SK-N-SH (cell line): ENCODE measurements around the gene SCAI. TPM values are rescaled to one million over a fixed set of nuclear protein-coding genes. Genes with fewer than 3 reads are reported as not detected.
A peak's percentile ranks its signal among the peaks of the same experiment; 100 is the strongest.

Experiments used
- CTCF ChIA-PET: fragments of 300-600, 350-600 bp; formaldehyde crosslinking; extraction: SDS; loops from one replicate; lab custom pipeline; 2021; lab: Yijun Ruan, JAX
- POLR2A ChIA-PET: fragments of 350-600 bp; sonication (Branson Sonifier 250); formaldehyde crosslinking; extraction: SDS; loops from one replicate; lab custom pipeline; 2020; ENCODE audit warnings: antibody characterized with exemption, inconsistent platforms; lab: Yijun Ruan, JAX
- DNase-seq: peaks from one replicate; pipeline ENCODE4 v3.0.0; 2012
- H2AFZ ChIP-seq: fragments of 200-600 bp; sonication (generic); 2 replicates; pipeline ENCODE4 v1.8.1; 2016; ENCODE audit warnings: antibody characterized with exemption, mild to moderate bottlenecking, low read depth
- H3F3A ChIP-seq: fragments of 200-600 bp; sonication (generic); replicated peaks from 2 replicates; pipeline ENCODE3; 2016; ENCODE audit warnings: antibody characterized with exemption, mild to moderate bottlenecking; ENCODE audit not compliant: insufficient read depth
- H3K27ac ChIP-seq, 2 experiments: fragments of 200-500 bp in 1 of 2; fragments of 200-600 bp in 1 of 2; sonication (Bioruptor generic) in 1 of 2; sonication (generic), shearing (Covaris generic) in 1 of 2; 2 replicates each; pipeline versions ENCODE4 v1.5.1 to v1.6.1; 2014 to 2016; ENCODE audit warnings: low read depth in 2 of 2, inconsistent platforms in 1 of 2, low read length in 1 of 2, mild to moderate bottlenecking in 1 of 2, mixed read lengths in 1 of 2
- H3K27me3 ChIP-seq: fragments of 200-600 bp; sonication (generic), shearing (Covaris generic); 2 replicates; pipeline ENCODE4 v1.6.1; 2016; ENCODE audit warnings: mixed run types; ENCODE audit not compliant: insufficient read depth
- H3K36me3 ChIP-seq, 2 experiments: fragments of 200-500 bp in 1 of 2; fragments of 200-600 bp in 1 of 2; sonication (Bioruptor generic) in 1 of 2; sonication (generic) in 1 of 2; replicated peaks in 1 of 2; 2 replicates each; pipeline versions ENCODE3 to v1.5.1; 2014 to 2016; ENCODE audit warnings: low read length in 1 of 2, mild to moderate bottlenecking in 1 of 2; ENCODE audit not compliant: insufficient read depth in 2 of 2, control insufficient read depth in 1 of 2
- H3K4me1 ChIP-seq, 2 experiments: fragments of 200-500 bp in 1 of 2; fragments of 200-600 bp in 1 of 2; sonication (Bioruptor generic) in 1 of 2; sonication (generic), shearing (Covaris generic) in 1 of 2; 2 replicates each; pipeline versions ENCODE4 v1.5.1 to v1.6.1; 2014 to 2016; ENCODE audit warnings: low read depth in 1 of 2, low read length in 1 of 2, mixed run types in 1 of 2; ENCODE audit not compliant: insufficient read depth in 2 of 2, control insufficient read depth in 1 of 2
- H3K4me2 ChIP-seq: fragments of 200-600 bp; sonication (generic), shearing (Covaris generic); 2 replicates; pipeline ENCODE4 v1.6.1; 2017; ENCODE audit warnings: mixed run types
- H3K4me3 ChIP-seq, 2 experiments: fragments of 200-500 bp in 1 of 2; fragments of 200-600 bp in 1 of 2; sonication (Bioruptor generic) in 1 of 2; sonication (generic), shearing (Covaris generic) in 1 of 2; 2 replicates each; pipeline versions ENCODE4 v1.5.1 to v1.8.1; 2014 to 2016; ENCODE audit warnings: low read depth in 2 of 2, inconsistent platforms in 1 of 2, low read length in 1 of 2, mild to moderate bottlenecking in 1 of 2, mixed read lengths in 1 of 2, moderate library complexity in 1 of 2
- H3K79me2 ChIP-seq: fragments of 200-600 bp; sonication (generic); 2 replicates; pipeline ENCODE4 v1.8.1; 2017; ENCODE audit warnings: mild to moderate bottlenecking; ENCODE audit not compliant: insufficient read depth
- H3K9ac ChIP-seq: fragments of 200-600 bp; sonication (generic); 2 replicates; pipeline ENCODE4 v1.6.1; 2017; ENCODE audit warnings: mixed run types
- H3K9me2 ChIP-seq: fragments of 200-600 bp; sonication (generic); 2 replicates; pipeline ENCODE4 v1.6.1; 2017; ENCODE audit warnings: mixed run types
- H3K9me3 ChIP-seq: fragments of 200-600 bp; sonication (generic); 2 replicates; pipeline ENCODE4 v1.6.1; 2017; ENCODE audit warnings: mixed run types, mild to moderate bottlenecking, moderate library complexity
- H4K20me1 ChIP-seq: fragments of 200-600 bp; sonication (generic); 2 replicates; pipeline ENCODE4 v1.6.1; 2017; ENCODE audit warnings: mild to moderate bottlenecking, mixed run types; ENCODE audit not compliant: insufficient read depth
- CHD2 ChIP-seq: fragments of 150-350 bp; IDR thresholded peaks from 2 replicates; pipeline ENCODE4 v1.6.1; 2018; ENCODE audit warnings: low read length; ENCODE audit not compliant: partially characterized antibody
- TCF12 ChIP-seq: IDR thresholded peaks from 2 replicates; pipeline ENCODE4 v1.4.0; 2012
- WGBS: methylation state at CpG from one replicate; pipeline ENCODE4 v1.1.6; 2017; ENCODE audit warnings: low lambda C conversion rate; 5-methylcytosine and 5-hydroxymethylcytosine counted together
- polyA plus RNA-seq, 3 experiments: library from polyadenylated mRNA; depleted of rRNA; stranded (reverse); fragments of >200 nt; gene quantifications; 2 replicates each; pipeline ENCODE4 v1.2.3, GENCODE V29; 2012
- TF ChIP-seq, protein P1 (sequence below): IDR thresholded peaks from 2 replicates; pipeline ENCODE4 v1.6.1; 2012; ENCODE audit warnings: mild to moderate bottlenecking, low read depth, low read length, moderate library complexity
- TF ChIP-seq, protein P2 (sequence below): fragments of 200-600 bp; sonication (generic); IDR thresholded peaks from 2 replicates; pipeline ENCODE4 v1.6.1; 2017; ENCODE audit warnings: antibody characterized with exemption, mild to moderate bottlenecking, moderate library complexity
- TF ChIP-seq, protein P3 (sequence below): fragments of 150-350 bp; IDR thresholded peaks from 2 replicates; pipeline ENCODE4 v1.6.1; 2016; ENCODE audit warnings: mild to moderate bottlenecking, low read depth, low read length
- TF ChIP-seq, protein P4 (sequence below): IDR thresholded peaks from 2 replicates; pipeline ENCODE4; 2012

The SCAI gene
- polyA plus RNA-seq, 1 of the 3 experiments (the other 2 are of a cell fraction), result 0.85 TPM

DNA sequence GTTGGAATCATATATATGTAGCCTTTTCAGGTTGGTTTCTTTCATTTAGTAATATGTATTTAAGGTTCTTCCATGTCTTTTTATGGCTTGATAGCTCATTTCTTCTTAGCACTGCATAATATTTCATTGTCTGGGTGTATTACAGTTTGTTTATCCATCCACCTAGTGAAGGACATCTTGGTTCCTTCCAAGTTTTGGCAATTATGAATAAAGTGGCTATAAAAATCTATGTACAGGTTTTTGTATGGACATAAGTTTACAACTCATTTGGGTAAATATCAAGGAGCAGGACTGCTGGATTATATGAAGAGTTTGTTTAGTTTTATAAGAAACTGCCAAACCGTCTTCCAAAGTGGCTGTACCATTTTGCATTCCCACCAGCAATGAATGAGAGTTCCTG lies 34.6 kb upstream of the SCAI start:
- H3F3A ChIP-seq, result no peaks in the 10 kb centered on the region
- no peak for DNase-seq
- H3K9me2 ChIP-seq, result no peaks in the 10 kb centered on the region
- H3K4me3 ChIP-seq, result no peak overlapping the region
- H4K20me1 ChIP-seq, result peaks cover 66% of the 10 kb centered on the region
- TF ChIP-seq CHD2, result no peak
- TF ChIP-seq, protein P1, sequence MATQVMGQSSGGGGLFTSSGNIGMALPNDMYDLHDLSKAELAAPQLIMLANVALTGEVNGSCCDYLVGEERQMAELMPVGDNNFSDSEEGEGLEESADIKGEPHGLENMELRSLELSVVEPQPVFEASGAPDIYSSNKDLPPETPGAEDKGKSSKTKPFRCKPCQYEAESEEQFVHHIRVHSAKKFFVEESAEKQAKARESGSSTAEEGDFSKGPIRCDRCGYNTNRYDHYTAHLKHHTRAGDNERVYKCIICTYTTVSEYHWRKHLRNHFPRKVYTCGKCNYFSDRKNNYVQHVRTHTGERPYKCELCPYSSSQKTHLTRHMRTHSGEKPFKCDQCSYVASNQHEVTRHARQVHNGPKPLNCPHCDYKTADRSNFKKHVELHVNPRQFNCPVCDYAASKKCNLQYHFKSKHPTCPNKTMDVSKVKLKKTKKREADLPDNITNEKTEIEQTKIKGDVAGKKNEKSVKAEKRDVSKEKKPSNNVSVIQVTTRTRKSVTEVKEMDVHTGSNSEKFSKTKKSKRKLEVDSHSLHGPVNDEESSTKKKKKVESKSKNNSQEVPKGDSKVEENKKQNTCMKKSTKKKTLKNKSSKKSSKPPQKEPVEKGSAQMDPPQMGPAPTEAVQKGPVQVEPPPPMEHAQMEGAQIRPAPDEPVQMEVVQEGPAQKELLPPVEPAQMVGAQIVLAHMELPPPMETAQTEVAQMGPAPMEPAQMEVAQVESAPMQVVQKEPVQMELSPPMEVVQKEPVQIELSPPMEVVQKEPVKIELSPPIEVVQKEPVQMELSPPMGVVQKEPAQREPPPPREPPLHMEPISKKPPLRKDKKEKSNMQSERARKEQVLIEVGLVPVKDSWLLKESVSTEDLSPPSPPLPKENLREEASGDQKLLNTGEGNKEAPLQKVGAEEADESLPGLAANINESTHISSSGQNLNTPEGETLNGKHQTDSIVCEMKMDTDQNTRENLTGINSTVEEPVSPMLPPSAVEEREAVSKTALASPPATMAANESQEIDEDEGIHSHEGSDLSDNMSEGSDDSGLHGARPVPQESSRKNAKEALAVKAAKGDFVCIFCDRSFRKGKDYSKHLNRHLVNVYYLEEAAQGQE, result no peak
- TF ChIP-seq, protein P2, sequence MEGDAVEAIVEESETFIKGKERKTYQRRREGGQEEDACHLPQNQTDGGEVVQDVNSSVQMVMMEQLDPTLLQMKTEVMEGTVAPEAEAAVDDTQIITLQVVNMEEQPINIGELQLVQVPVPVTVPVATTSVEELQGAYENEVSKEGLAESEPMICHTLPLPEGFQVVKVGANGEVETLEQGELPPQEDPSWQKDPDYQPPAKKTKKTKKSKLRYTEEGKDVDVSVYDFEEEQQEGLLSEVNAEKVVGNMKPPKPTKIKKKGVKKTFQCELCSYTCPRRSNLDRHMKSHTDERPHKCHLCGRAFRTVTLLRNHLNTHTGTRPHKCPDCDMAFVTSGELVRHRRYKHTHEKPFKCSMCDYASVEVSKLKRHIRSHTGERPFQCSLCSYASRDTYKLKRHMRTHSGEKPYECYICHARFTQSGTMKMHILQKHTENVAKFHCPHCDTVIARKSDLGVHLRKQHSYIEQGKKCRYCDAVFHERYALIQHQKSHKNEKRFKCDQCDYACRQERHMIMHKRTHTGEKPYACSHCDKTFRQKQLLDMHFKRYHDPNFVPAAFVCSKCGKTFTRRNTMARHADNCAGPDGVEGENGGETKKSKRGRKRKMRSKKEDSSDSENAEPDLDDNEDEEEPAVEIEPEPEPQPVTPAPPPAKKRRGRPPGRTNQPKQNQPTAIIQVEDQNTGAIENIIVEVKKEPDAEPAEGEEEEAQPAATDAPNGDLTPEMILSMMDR, result no peak
- peaks cover 0 to 3% of the 10 kb centered on the region in 2 experiments; a peak in 1 of 4 replicates for H3K4me1 ChIP-seq
- ChIA-PET CTCF (no interaction called here), POLR2A (no interaction called here)
- no peaks in the 10 kb centered on the region for H3K27me3 ChIP-seq
- no peak overlapping the region for H3K9ac ChIP-seq
- no peak overlapping the region for H3K4me2 ChIP-seq
- peaks cover 99% of the 10 kb centered on the region for H3K79me2 ChIP-seq
- no peak overlapping the region for H3K27ac ChIP-seq
- H3K36me3 ChIP-seq, result peaks cover 0 to 16% of the 10 kb centered on the region in 2 experiments
- no peaks in the 10 kb centered on the region for H3K9me3 ChIP-seq
- no peak overlapping the region for H2AFZ ChIP-seq
- WGBS, result 100% methylated on average over 1 of the region's 1 CpG

DNA sequence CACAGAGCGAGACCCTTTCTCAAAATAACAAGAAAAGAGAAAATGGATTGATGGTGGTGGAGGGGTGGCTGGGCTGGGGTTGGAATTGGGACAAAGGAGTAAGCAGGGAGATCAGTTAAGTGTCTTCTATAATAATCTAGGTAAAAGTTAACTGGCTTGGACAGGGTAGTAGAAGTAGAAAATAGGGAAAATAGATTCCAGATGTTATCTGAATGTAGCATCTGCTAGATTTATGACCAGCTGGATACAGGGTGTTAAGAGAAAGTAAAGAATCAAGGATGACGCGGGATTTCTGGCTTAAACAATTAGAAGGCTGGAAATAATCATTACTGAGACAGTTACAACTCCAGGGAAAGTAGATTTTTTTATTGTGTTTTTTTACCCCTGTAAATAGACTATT lies 33.3 kb upstream of the SCAI start:
- no peak overlapping the region for H3K27ac ChIP-seq
- CTCF ChIA-PET, result no interaction called here

More for the DNA sequence above, 33.3 kb upstream of the SCAI start:
- H3K9me2 ChIP-seq, result no peaks in the 10 kb centered on the region
- 84% methylated on average over 3 of the region's 3 CpGs for WGBS
- H3K9ac ChIP-seq, result no peak overlapping the region
- TF ChIP-seq, protein P3, sequence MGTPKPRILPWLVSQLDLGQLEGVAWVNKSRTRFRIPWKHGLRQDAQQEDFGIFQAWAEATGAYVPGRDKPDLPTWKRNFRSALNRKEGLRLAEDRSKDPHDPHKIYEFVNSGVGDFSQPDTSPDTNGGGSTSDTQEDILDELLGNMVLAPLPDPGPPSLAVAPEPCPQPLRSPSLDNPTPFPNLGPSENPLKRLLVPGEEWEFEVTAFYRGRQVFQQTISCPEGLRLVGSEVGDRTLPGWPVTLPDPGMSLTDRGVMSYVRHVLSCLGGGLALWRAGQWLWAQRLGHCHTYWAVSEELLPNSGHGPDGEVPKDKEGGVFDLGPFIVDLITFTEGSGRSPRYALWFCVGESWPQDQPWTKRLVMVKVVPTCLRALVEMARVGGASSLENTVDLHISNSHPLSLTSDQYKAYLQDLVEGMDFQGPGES, result no peak
- TF ChIP-seq, protein P4, sequence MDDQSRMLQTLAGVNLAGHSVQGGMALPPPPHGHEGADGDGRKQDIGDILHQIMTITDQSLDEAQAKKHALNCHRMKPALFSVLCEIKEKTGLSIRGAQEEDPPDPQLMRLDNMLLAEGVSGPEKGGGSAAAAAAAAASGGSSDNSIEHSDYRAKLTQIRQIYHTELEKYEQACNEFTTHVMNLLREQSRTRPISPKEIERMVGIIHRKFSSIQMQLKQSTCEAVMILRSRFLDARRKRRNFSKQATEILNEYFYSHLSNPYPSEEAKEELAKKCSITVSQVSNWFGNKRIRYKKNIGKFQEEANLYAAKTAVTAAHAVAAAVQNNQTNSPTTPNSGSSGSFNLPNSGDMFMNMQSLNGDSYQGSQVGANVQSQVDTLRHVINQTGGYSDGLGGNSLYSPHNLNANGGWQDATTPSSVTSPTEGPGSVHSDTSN, result peak; percentile 64
- peak; percentile 57; the same call in 1 of the 2 replicates for TF ChIP-seq TCF12
- H2AFZ ChIP-seq, result no peak overlapping the region
- H3K4me1 ChIP-seq, result peaks cover 0 to 3% of the 10 kb centered on the region in 2 experiments; a peak in 1 of 4 replicates
- peaks cover 56% of the 10 kb centered on the region for H4K20me1 ChIP-seq
- peaks cover 3% of the 10 kb centered on the region for H3F3A ChIP-seq
- H3K4me3 ChIP-seq, result no peak overlapping the region
- H3K4me2 ChIP-seq, result no peak overlapping the region
- no peaks in the 10 kb centered on the region for H3K27me3 ChIP-seq
- H3K79me2 ChIP-seq, result peaks cover 99% of the 10 kb centered on the region
- no peaks in the 10 kb centered on the region for H3K9me3 ChIP-seq
- peaks cover 0 to 16% of the 10 kb centered on the region in 2 experiments for H3K36me3 ChIP-seq
- DNase-seq, result peak; percentile 30
- POLR2A ChIA-PET, result no interaction called here
